WTC11 (cell line): Measurements from ENCODE around the gene H1-8. TPM values are rescaled to one million over a fixed set of nuclear protein-coding genes. Genes with fewer than 3 reads are reported as not detected.

Source experiments
- ATAC-seq: fragments of 200-7000 bp; cut with Tn5 transposase; 2 replicates; pipeline ENCODE4 v1.10.0; 2021; ENCODE audit warnings: mild to moderate bottlenecking, moderate library complexity
- CTCF ChIA-PET: fragments of 300-600 bp; sonication (Branson Sonifier 250); formaldehyde crosslinking; loops from one replicate; lab custom pipeline; 2021; ENCODE audit warnings: antibody characterized with exemption; lab: Charles Lee
- POLR2A ChIA-PET: fragments of 350-600 bp; sonication (Branson Sonifier 250); formaldehyde crosslinking; loops from one replicate; lab custom pipeline; 2021; ENCODE audit warnings: antibody characterized with exemption; lab: Charles Lee
- DNase-seq: peaks from one replicate; pipeline ENCODE4 v3.0.0; 2021; ENCODE audit warnings: low spot score
- H3K27ac Mint-ChIP-seq: 2 replicates; pipeline ENCODE4 v1.8.0; 2021; ENCODE audit warnings: mixed read lengths
- H3K27me3 Mint-ChIP-seq: 2 replicates; pipeline ENCODE4 v1.8.0; 2021; ENCODE audit warnings: low read depth, mild to moderate bottlenecking, moderate library complexity, mixed read lengths
- H3K36me3 Mint-ChIP-seq: 2 replicates; pipeline ENCODE4 v1.8.0; 2021; ENCODE audit warnings: mixed read lengths
- H3K4me1 Mint-ChIP-seq: 2 replicates; pipeline ENCODE4 v1.8.0; 2022; ENCODE audit warnings: mixed read lengths
- H3K4me3 Mint-ChIP-seq: 2 replicates; pipeline ENCODE4 v1.8.0; 2021; ENCODE audit warnings: mild to moderate bottlenecking, moderate library complexity, mixed read lengths
- H3K9me3 Mint-ChIP-seq: 2 replicates; pipeline ENCODE4 v1.8.0; 2021; ENCODE audit warnings: mixed read lengths
- AR ChIP-seq: fragments of 250-450 bp; sonication (Bioruptor Pico); IDR thresholded peaks from 2 replicates; pipeline ENCODE4 v1.9.0; 2021; ENCODE audit warnings: mild to moderate bottlenecking
- CBFB ChIP-seq: sonication (generic); formaldehyde crosslinking; IDR thresholded peaks from 2 replicates; pipeline ENCODE4 v1.8.1; 2022; ENCODE audit warnings: mild to moderate bottlenecking, low read depth, missing genetic modification reagents
- CREM ChIP-seq: sonication (generic); formaldehyde crosslinking; IDR thresholded peaks from 2 replicates; pipeline ENCODE4 v1.8.1; 2022; ENCODE audit warnings: mild to moderate bottlenecking, missing genetic modification reagents, moderate library complexity
- E2F1 ChIP-seq: sonication (generic); formaldehyde crosslinking; IDR thresholded peaks from 2 replicates; pipeline ENCODE4 v1.8.0; 2022; ENCODE audit warnings: mild to moderate bottlenecking, missing genetic modification reagents
- ELF4 ChIP-seq: sonication (generic); formaldehyde crosslinking; IDR thresholded peaks from 2 replicates; pipeline ENCODE4 v1.8.1; 2022; ENCODE audit warnings: low read depth, mild to moderate bottlenecking, moderate library complexity, missing genetic modification reagents
- FOXK1 ChIP-seq: sonication (generic); formaldehyde crosslinking; IDR thresholded peaks from 2 replicates; pipeline ENCODE4 v1.8.0; 2022; ENCODE audit warnings: mild to moderate bottlenecking, moderate library complexity, missing genetic modification reagents
- GABPB1 ChIP-seq: sonication (generic); formaldehyde crosslinking; IDR thresholded peaks from 2 replicates; pipeline ENCODE4 v1.8.1; 2023; ENCODE audit warnings: mild to moderate bottlenecking, missing genetic modification reagents
- GTF2I ChIP-seq: fragments of 250-450 bp; sonication (Bioruptor Pico); conservative IDR thresholded peaks from 2 replicates; pipeline ENCODE4 v1.4.0; 2021; ENCODE audit warnings: mild to moderate bottlenecking
- HMGA2 ChIP-seq: fragments of 250-450 bp; sonication (Bioruptor Pico); IDR thresholded peaks from 2 replicates; pipeline ENCODE4 v1.4.0; 2021; ENCODE audit warnings: mild to moderate bottlenecking, moderate library complexity
- IRF2 ChIP-seq: sonication (generic); formaldehyde crosslinking; IDR thresholded peaks from 2 replicates; pipeline ENCODE4 v1.8.0; 2022; ENCODE audit warnings: low read depth, missing genetic modification reagents, borderline replicate concordance
- JUN ChIP-seq: sonication (generic); formaldehyde crosslinking; IDR thresholded peaks from 2 replicates; pipeline ENCODE4 v1.8.0; 2023; ENCODE audit warnings: mild to moderate bottlenecking, missing genetic modification reagents
- MAX ChIP-seq: sonication (generic); formaldehyde crosslinking; IDR thresholded peaks from 2 replicates; pipeline ENCODE4 v1.8.0; 2022; ENCODE audit warnings: mild to moderate bottlenecking, missing genetic modification reagents
- MLX ChIP-seq: sonication (generic); formaldehyde crosslinking; IDR thresholded peaks from 2 replicates; pipeline ENCODE4 v1.8.1; 2023; ENCODE audit warnings: mild to moderate bottlenecking, missing genetic modification reagents, moderate library complexity
- NR3C1 ChIP-seq: sonication (generic); formaldehyde crosslinking; conservative IDR thresholded peaks from 2 replicates; pipeline ENCODE4 v1.8.1; 2023; ENCODE audit warnings: low read depth, mild to moderate bottlenecking, missing genetic modification reagents
- RELA ChIP-seq: sonication (generic); formaldehyde crosslinking; IDR thresholded peaks from 2 replicates; pipeline ENCODE4 v1.8.1; 2022; ENCODE audit warnings: missing genetic modification reagents, mild to moderate bottlenecking, borderline replicate concordance
- RORB ChIP-seq: fragments of 250-450 bp; sonication (Bioruptor Pico); IDR thresholded peaks from 2 replicates; pipeline ENCODE4 v1.9.0; 2021; ENCODE audit warnings: mild to moderate bottlenecking
- STAT6 ChIP-seq: sonication (generic); formaldehyde crosslinking; conservative IDR thresholded peaks from 2 replicates; pipeline ENCODE4 v1.8.1; 2023; ENCODE audit warnings: mild to moderate bottlenecking, low read depth, missing genetic modification reagents, moderate library complexity
- ZBTB43 ChIP-seq: sonication (generic); formaldehyde crosslinking; IDR thresholded peaks from 2 replicates; pipeline ENCODE4 v1.8.1; 2023; ENCODE audit warnings: mild to moderate bottlenecking, missing genetic modification reagents
- ZNF281 ChIP-seq: sonication (generic); formaldehyde crosslinking; IDR thresholded peaks from 2 replicates; pipeline ENCODE4 v1.8.0; 2023; ENCODE audit warnings: mild to moderate bottlenecking, missing genetic modification reagents
- ZNF317 ChIP-seq: sonication (generic); formaldehyde crosslinking; IDR thresholded peaks from 2 replicates; pipeline ENCODE4 v1.8.1; 2023; ENCODE audit warnings: low read depth, mild to moderate bottlenecking, moderate library complexity, missing genetic modification reagents, borderline replicate concordance
- ZNF416 ChIP-seq: fragments of 250-450 bp; sonication (Bioruptor Pico); IDR thresholded peaks from 2 replicates; pipeline ENCODE4 v1.9.0; 2021; ENCODE audit warnings: mild to moderate bottlenecking, inconsistent platforms
- total RNA-seq: library from RNA; stranded (reverse); gene quantifications from 3 replicates; pipeline ENCODE4 v1.2.3, GENCODE V29; 2021
- TF ChIP-seq, protein P1 (sequence below): sonication (generic); formaldehyde crosslinking; IDR thresholded peaks from 2 replicates; pipeline ENCODE4 v1.8.1; 2022; ENCODE audit warnings: low read depth, mild to moderate bottlenecking, moderate library complexity, missing genetic modification reagents, borderline replicate concordance

The H1-8 gene
- total RNA-seq, 1 experiment from 2014 or later = not detected

GRCh38 chr3:129542747-129543146, 228 bp upstream of the H1-8 start:
- POLR2A ChIA-PET = interaction anchor here (1.4 kb wide), 1 partner anchor 15 kb away, joined by 3 read pairs; the partner anchor contains the start of gene RHO
- Mint-ChIP-seq H3K9me3 (peaks cover 5% of the 10 kb centered on the region), H3K27ac (no peak overlapping the region), H3K27me3 (no peaks in the 10 kb centered on the region), H3K4me1 (peaks cover 14% of the 10 kb centered on the region), H3K4me3 (no peak overlapping the region)
- CTCF ChIA-PET = interaction anchor here (0.8 to 0.9 kb wide), 2 partner anchors 53 to 159 kb away, joined by 3 to 4 read pairs; no protein-coding TSS in a partner anchor
- no peak for TF ChIP-seq JUN (CRISPR knock-in tag)
- TF ChIP-seq RORB (CRISPR knock-in tag) = no peak
- no peak for TF ChIP-seq ELF4
- TF ChIP-seq ZNF416 = no peak
- no peak for TF ChIP-seq E2F1 (CRISPR knock-in tag)
- TF ChIP-seq, protein P1, sequence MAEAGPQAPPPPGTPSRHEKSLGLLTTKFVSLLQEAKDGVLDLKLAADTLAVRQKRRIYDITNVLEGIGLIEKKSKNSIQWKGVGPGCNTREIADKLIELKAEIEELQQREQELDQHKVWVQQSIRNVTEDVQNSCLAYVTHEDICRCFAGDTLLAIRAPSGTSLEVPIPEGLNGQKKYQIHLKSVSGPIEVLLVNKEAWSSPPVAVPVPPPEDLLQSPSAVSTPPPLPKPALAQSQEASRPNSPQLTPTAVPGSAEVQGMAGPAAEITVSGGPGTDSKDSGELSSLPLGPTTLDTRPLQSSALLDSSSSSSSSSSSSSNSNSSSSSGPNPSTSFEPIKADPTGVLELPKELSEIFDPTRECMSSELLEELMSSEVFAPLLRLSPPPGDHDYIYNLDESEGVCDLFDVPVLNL (CRISPR knock-in tag) = no peak
- TF ChIP-seq ZNF317 (CRISPR knock-in tag) = no peak
- TF ChIP-seq, all 79 proteins: peak for 0
- ATAC-seq = no peak
- no peaks in the 10 kb centered on the region for H3K36me3 Mint-ChIP-seq
- no peak for DNase-seq

- Mint-ChIP-seq H3K4me1 (peaks cover 13% of the 10 kb centered on the region), H3K27me3 (no peaks in the 10 kb centered on the region), H3K4me3 (no peak overlapping the region), H3K27ac (no peak overlapping the region), H3K9me3 (peaks cover 5% of the 10 kb centered on the region), H3K36me3 (no peaks in the 10 kb centered on the region)
- CTCF ChIA-PET = interaction anchor here (0.9 to 1.1 kb wide), 2 partner anchors 10 to 53 kb away, joined by 3 to 4 read pairs; no protein-coding TSS in a partner anchor
- no peak for DNase-seq
- no peak for ATAC-seq
- POLR2A ChIA-PET = interaction anchor here (1.4 kb wide), 1 partner anchor 16 kb away, joined by 3 read pairs; the partner anchor contains the start of gene RHO
- TF ChIP-seq MLX (CRISPR knock-in tag) = no peak
- no peak for TF ChIP-seq ZBTB43 (CRISPR knock-in tag)
- TF ChIP-seq AR (CRISPR knock-in tag) = no peak
- TF ChIP-seq MAX = no peak
- TF ChIP-seq RORB (CRISPR knock-in tag) = no peak
- TF ChIP-seq CBFB (CRISPR knock-in tag) = no peak
- no peak for TF ChIP-seq NR3C1 (CRISPR knock-in tag)
- TF ChIP-seq GTF2I (CRISPR knock-in tag) = no peak
- TF ChIP-seq FOXK1 (CRISPR knock-in tag) = no peak
- TF ChIP-seq STAT6 (CRISPR knock-in tag) = no peak
- no peak for TF ChIP-seq GABPB1
- TF ChIP-seq ZNF281 = no peak
- TF ChIP-seq HMGA2 (CRISPR knock-in tag) = no peak
- no peak for TF ChIP-seq IRF2 (CRISPR knock-in tag)
- TF ChIP-seq ZNF416 = no peak
- TF ChIP-seq RELA (CRISPR knock-in tag) = no peak
- TF ChIP-seq CREM (CRISPR knock-in tag) = no peak
These were observed 1.0 kb downstream of the H1-8 start for GRCh38 chr3:129543999-129544398.
